ENCODE data around the gene SEZ6.

The SEZ6 gene

GRCh38 chr17:28974451-28974850 is 31.4 kb downstream of the SEZ6 start:
- Histone ChIP-seq H2AFZ (ENCODE audit: low read depth, low read length) (no peak overlapping the region), H3K9me3 (ENCODE audit: low read length) (no peaks in the 10 kb centered on the region), H3K36me3 (ENCODE audit: insufficient read depth, low read length) (no peaks in the 10 kb centered on the region), H3K27me3 (ENCODE audit: insufficient read depth, low read length) (no peaks in the 10 kb centered on the region), H3K4me1 (ENCODE audit: insufficient read depth, low read length) (peaks cover 10% of the 10 kb centered on the region), H3K4me3 (ENCODE audit: low read length) (no peak overlapping the region)

GRCh38 chr17:28973425-28973824 is 32.4 kb downstream of the SEZ6 start:
- Histone ChIP-seq H2AFZ (ENCODE audit: low read depth, low read length) (no peak overlapping the region), H3K9me3 (ENCODE audit: low read length) (no peaks in the 10 kb centered on the region), H3K4me3 (ENCODE audit: low read length) (no peak overlapping the region), H3K27me3 (ENCODE audit: insufficient read depth, low read length) (no peaks in the 10 kb centered on the region), H3K36me3 (ENCODE audit: insufficient read depth, low read length) (no peaks in the 10 kb centered on the region), H3K4me1 (ENCODE audit: insufficient read depth, low read length) (peaks cover 20% of the 10 kb centered on the region)

- no peaks in the 10 kb centered on the region for H3K36me3 ChIP-seq (ENCODE audit: insufficient read depth, low read length)
Measured at GRCh38 chr17:28972437-28972836, 33.4 kb downstream of the SEZ6 start.

GRCh38 chr17:28970879-28971278 is 35.0 kb downstream of the SEZ6 start:
- peaks cover 32% of the 10 kb centered on the region for H3K4me1 ChIP-seq (ENCODE audit: insufficient read depth, low read length)

More at GRCh38 chr17:28972437-28972836, 33.4 kb downstream of the SEZ6 start:
- no peak overlapping the region for H3K4me3 ChIP-seq (ENCODE audit: low read length)
- H3K27me3 ChIP-seq (ENCODE audit: insufficient read depth, low read length) = no peaks in the 10 kb centered on the region
- peaks cover 30% of the 10 kb centered on the region for H3K4me1 ChIP-seq (ENCODE audit: insufficient read depth, low read length)
- no peaks in the 10 kb centered on the region for H3K9me3 ChIP-seq (ENCODE audit: low read length)
- H2AFZ ChIP-seq (ENCODE audit: low read depth, low read length) = no peak overlapping the region

DNA sequence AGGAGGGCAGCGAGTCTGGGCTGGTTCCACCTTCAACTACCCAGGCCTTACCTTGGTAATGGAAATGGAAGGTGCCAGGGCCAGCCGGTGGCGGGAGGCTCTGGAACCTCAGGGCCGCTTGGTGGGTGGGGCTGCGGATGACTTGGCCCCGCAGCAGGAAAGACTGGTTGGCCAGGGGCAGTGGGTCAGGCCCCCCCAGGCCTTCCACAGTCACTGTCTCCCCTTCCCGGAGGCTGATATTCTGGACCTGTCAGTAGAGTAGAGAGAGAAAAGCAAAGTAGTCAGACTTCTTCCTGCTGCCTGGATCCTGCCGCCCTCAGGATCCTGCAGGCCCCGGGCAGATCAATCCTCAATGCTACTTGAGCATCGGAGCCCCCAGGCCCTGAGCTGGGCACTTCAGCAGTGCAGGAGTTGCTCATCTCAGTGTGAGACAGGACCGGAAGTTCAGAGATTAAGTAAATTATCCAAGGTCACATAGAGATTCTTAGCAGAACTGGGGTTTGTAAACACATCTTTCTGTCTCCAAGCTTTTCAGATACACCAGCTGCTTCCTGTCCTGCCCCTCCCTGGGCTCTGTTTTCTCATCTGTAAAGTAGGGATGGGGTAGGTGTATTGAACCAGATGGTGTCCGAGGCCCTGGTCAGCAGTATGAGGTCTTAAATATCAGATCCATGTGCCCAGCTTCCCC is 36.0 kb downstream of the SEZ6 start:
- no peaks in the 10 kb centered on the region for H3K36me3 ChIP-seq (ENCODE audit: insufficient read depth, low read length)
- no peaks in the 10 kb centered on the region for H3K27me3 ChIP-seq (ENCODE audit: insufficient read depth, low read length)
- H3K9me3 ChIP-seq (ENCODE audit: low read length) = no peaks in the 10 kb centered on the region
- no peak overlapping the region for H2AFZ ChIP-seq (ENCODE audit: low read depth, low read length)
- H3K4me3 ChIP-seq (ENCODE audit: low read length) = no peak overlapping the region
- peaks cover 32% of the 10 kb centered on the region for H3K4me1 ChIP-seq (ENCODE audit: insufficient read depth, low read length)

More at GRCh38 chr17:28970879-28971278, 35.0 kb downstream of the SEZ6 start:
- H3K27me3 ChIP-seq (ENCODE audit: insufficient read depth, low read length) = no peaks in the 10 kb centered on the region
- H3K36me3 ChIP-seq (ENCODE audit: insufficient read depth, low read length) = no peaks in the 10 kb centered on the region
- no peaks in the 10 kb centered on the region for H3K9me3 ChIP-seq (ENCODE audit: low read length)
- H2AFZ ChIP-seq (ENCODE audit: low read depth, low read length) = no peak overlapping the region
- no peak overlapping the region for H3K4me3 ChIP-seq (ENCODE audit: low read length)

DNA sequence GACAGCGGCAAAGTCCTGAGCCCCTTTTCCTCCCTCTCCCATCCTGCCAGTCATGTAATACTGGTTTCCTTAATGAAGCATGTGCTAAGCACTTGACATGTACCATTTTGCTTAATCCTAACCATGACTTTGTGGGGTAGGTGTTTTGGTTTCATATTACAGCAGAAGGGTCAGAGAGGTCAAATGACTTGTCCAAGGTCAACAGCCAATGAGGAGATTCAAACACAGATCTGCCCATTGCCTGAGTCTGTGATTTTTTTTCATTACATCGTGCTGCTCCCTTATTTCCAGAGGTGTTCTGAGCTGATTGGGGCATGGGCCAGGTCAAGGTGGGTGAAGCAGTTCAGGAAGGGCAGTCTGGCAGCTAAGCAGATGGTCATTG is 36.9 kb downstream of the SEZ6 start:
- H3K4me1 ChIP-seq (ENCODE audit: insufficient read depth, low read length) = peaks cover 32% of the 10 kb centered on the region
- H3K4me3 ChIP-seq (ENCODE audit: low read length) = no peak overlapping the region
- no peaks in the 10 kb centered on the region for H3K9me3 ChIP-seq (ENCODE audit: low read length)
- H3K27me3 ChIP-seq (ENCODE audit: insufficient read depth, low read length) = no peaks in the 10 kb centered on the region
- no peak overlapping the region for H2AFZ ChIP-seq (ENCODE audit: low read depth, low read length)
- H3K36me3 ChIP-seq (ENCODE audit: insufficient read depth, low read length) = no peaks in the 10 kb centered on the region

DNA sequence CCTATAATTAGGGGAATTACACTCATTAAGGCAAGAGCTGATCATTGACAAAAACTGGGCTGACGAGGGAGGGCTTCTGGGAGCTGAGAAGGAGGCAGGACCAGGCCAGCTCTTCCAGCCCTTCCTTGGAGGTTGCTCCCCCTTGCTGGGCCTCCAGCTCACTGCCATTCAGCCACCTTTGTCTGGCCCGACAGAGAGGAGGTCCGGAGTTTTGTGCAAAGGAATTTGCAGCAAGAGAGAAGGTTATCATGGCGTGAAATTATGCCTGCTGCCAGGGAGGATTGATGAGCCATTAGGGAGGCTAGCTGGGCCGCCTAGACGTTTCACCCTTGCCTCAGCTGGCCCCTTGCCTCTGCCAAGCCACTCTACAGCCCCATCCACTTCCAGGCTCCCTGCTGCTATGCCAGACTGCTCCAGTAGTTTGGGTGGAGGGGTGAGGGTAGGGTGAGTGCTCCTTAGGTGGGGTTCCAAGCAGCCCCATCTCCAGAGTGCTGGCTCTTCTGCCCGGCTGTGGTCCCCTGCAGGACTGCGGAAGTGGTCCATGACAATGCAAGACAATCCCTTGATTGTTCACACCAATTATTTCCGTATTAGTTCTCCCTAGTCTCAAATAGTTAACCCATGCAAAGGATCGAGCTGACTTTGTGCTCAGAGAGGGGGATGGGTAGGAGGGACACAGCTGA is 37.5 kb downstream of the SEZ6 start:
- Histone ChIP-seq H3K9me3 (ENCODE audit: low read length) (no peaks in the 10 kb centered on the region), H3K27me3 (ENCODE audit: insufficient read depth, low read length) (no peaks in the 10 kb centered on the region), H2AFZ (ENCODE audit: low read depth, low read length) (no peak overlapping the region), H3K36me3 (ENCODE audit: insufficient read depth, low read length) (no peaks in the 10 kb centered on the region), H3K4me1 (ENCODE audit: insufficient read depth, low read length) (peaks cover 26% of the 10 kb centered on the region), H3K4me3 (ENCODE audit: low read length) (no peak overlapping the region)

- Histone ChIP-seq H3K27me3 (ENCODE audit: insufficient read depth, low read length) (no peaks in the 10 kb centered on the region), H3K36me3 (ENCODE audit: insufficient read depth, low read length) (no peaks in the 10 kb centered on the region), H3K9me3 (ENCODE audit: low read length) (no peaks in the 10 kb centered on the region), H3K4me3 (ENCODE audit: low read length) (no peak overlapping the region), H3K4me1 (ENCODE audit: insufficient read depth, low read length) (peaks cover 24% of the 10 kb centered on the region), H2AFZ (ENCODE audit: low read depth, low read length) (no peak overlapping the region)
Measured at GRCh38 chr17:28967221-28968135, 38.4 kb downstream of the SEZ6 start.

GRCh38 chr17:28963841-28964240 is 42.0 kb downstream of the SEZ6 start:
- H3K4me1 ChIP-seq (ENCODE audit: insufficient read depth, low read length) = peaks cover 16% of the 10 kb centered on the region
- H3K27me3 ChIP-seq (ENCODE audit: insufficient read depth, low read length) = no peaks in the 10 kb centered on the region
- no peak overlapping the region for H3K4me3 ChIP-seq (ENCODE audit: low read length)
- no peaks in the 10 kb centered on the region for H3K9me3 ChIP-seq (ENCODE audit: low read length)
- no peak overlapping the region for H2AFZ ChIP-seq (ENCODE audit: low read depth, low read length)
- no peaks in the 10 kb centered on the region for H3K36me3 ChIP-seq (ENCODE audit: insufficient read depth, low read length)

- H3K36me3 ChIP-seq (ENCODE audit: insufficient read depth, low read length) = no peaks in the 10 kb centered on the region
- no peaks in the 10 kb centered on the region for H3K27me3 ChIP-seq (ENCODE audit: insufficient read depth, low read length)
- no peak overlapping the region for H2AFZ ChIP-seq (ENCODE audit: low read depth, low read length)
- no peak overlapping the region for H3K4me3 ChIP-seq (ENCODE audit: low read length)
- H3K4me1 ChIP-seq (ENCODE audit: insufficient read depth, low read length) = peaks cover 9% of the 10 kb centered on the region
- no peaks in the 10 kb centered on the region for H3K9me3 ChIP-seq (ENCODE audit: low read length)
Measured at GRCh38 chr17:28963055-28963611, 42.7 kb downstream of the SEZ6 start.

DNA sequence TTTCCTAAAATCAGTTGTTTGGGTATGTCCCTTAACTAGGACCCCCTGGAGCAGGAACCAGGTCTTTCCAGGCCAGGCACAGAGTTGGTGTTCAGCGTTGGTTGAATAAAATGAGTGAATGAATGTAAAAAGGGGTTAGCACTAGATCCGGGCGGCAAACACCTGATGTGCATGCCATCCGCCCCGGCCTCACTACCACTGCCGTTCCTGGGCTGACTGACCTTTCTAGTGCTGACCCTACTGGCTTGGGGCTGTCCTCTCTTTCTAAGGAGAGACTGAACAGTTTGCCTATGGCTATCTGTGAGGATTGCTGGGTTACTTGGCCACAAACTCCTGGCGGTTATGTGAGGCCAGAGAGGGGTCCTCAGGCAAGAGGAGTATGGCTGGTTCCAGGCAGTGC is 44.4 kb downstream of the SEZ6 start:
- Histone ChIP-seq H3K4me1 (ENCODE audit: insufficient read depth, low read length) (no peaks in the 10 kb centered on the region), H3K4me3 (ENCODE audit: low read length) (no peak overlapping the region), H3K36me3 (ENCODE audit: insufficient read depth, low read length) (no peaks in the 10 kb centered on the region), H2AFZ (ENCODE audit: low read depth, low read length) (no peak overlapping the region), H3K9me3 (ENCODE audit: low read length) (no peaks in the 10 kb centered on the region), H3K27me3 (ENCODE audit: insufficient read depth, low read length) (no peaks in the 10 kb centered on the region)

GRCh38 chr17:28960256-28961061 is 45.4 kb downstream of the SEZ6 start:
- Histone ChIP-seq H2AFZ (ENCODE audit: low read depth, low read length) (no peak overlapping the region), H3K9me3 (ENCODE audit: low read length) (no peaks in the 10 kb centered on the region), H3K36me3 (ENCODE audit: insufficient read depth, low read length) (no peaks in the 10 kb centered on the region), H3K4me3 (ENCODE audit: low read length) (no peak overlapping the region), H3K4me1 (ENCODE audit: insufficient read depth, low read length) (no peaks in the 10 kb centered on the region), H3K27me3 (ENCODE audit: insufficient read depth, low read length) (no peaks in the 10 kb centered on the region)

Data from neuron (in vitro differentiated cells).